ENCODE data around the gene PTPRA. TPM values are rescaled to one million over a fixed set of nuclear protein-coding genes. Genes with fewer than 3 reads are reported as not detected.

The PTPRA gene
- total and polyA plus RNA-seq, 8 donors, result 8.1 to 157 (median 21.8) TPM

- peaks cover 28 to 47% (median 46%) of the 10 kb centered on the region in 4 donors for H3K36me3 ChIP-seq
- peak in 1 of 2 donors; percentile 6 for DNase-seq
- no peaks in the 10 kb centered on the region for H3K27me3 ChIP-seq
- no peak for TF ChIP-seq POLR2A (IDR thresholded peaks at IDR 0.05)
- TF ChIP-seq CTCF (IDR thresholded peaks at IDR 0.05), result no peak
- no peak for TF ChIP-seq POLR2AphosphoS5 (IDR thresholded peaks at IDR 0.05)
- TF ChIP-seq EP300 (IDR thresholded peaks at IDR 0.05), result no peak
- H3K27ac ChIP-seq, result no peak overlapping the region
- intact Hi-C loops (cut with DNase I; ENCODE audit: low total_unique reads), result no loop called here
- WGBS, 5 donors, result 85 to 91% (median 88%) methylated on average over 6 of the region's 6 CpGs
- peaks cover 0 to 23% (median 10%) of the 10 kb centered on the region in 4 donors for H3K4me1 ChIP-seq
- H3K9me3 ChIP-seq, result no peaks in the 10 kb centered on the region
- H3K4me3 ChIP-seq, result no peak overlapping the region
Measured at GRCh38 chr20:2984956-2985661, 111.8 kb downstream of the PTPRA start.

- Histone ChIP-seq H3K4me1 (peaks cover 0 to 23% (median 10%) of the 10 kb centered on the region in 4 donors), H3K36me3 (peaks cover 40 to 60% (median 59%) of the 10 kb centered on the region in 4 donors), H3K27me3 (no peaks in the 10 kb centered on the region), H3K27ac (no peak overlapping the region), H3K9me3 (no peaks in the 10 kb centered on the region), H3K4me3 (no peak overlapping the region)
- intact Hi-C loops (cut with DNase I; ENCODE audit: low total_unique reads), result no loop called here
- DNase-seq, result no peak
- no peak for TF ChIP-seq POLR2A (IDR thresholded peaks at IDR 0.05)
- TF ChIP-seq POLR2AphosphoS5 (IDR thresholded peaks at IDR 0.05), result no peak
- no peak for TF ChIP-seq EP300 (IDR thresholded peaks at IDR 0.05)
- no peak for TF ChIP-seq CTCF (IDR thresholded peaks at IDR 0.05)
- 86 to 92% (median 89%) methylated on average over 2 of the region's 2 CpGs for WGBS, 5 donors
Measured at GRCh38 chr20:2986466-2986865, 113.2 kb downstream of the PTPRA start.

- no peak overlapping the region for H3K27ac ChIP-seq
- no peak for DNase-seq
- intact Hi-C loops (cut with DNase I; ENCODE audit: low total_unique reads), result no loop called here
- peaks cover 45 to 74% (median 73%) of the 10 kb centered on the region in 4 donors for H3K36me3 ChIP-seq
- H3K27me3 ChIP-seq, result no peaks in the 10 kb centered on the region
- 86 to 93% (median 90%) methylated on average over 5 of the region's 5 CpGs for WGBS, 5 donors
- TF ChIP-seq EP300 (IDR thresholded peaks at IDR 0.05) (no peak), POLR2AphosphoS5 (IDR thresholded peaks at IDR 0.05) (no peak), CTCF (IDR thresholded peaks at IDR 0.05) (no peak), POLR2A (IDR thresholded peaks at IDR 0.05) (no peak)
- H3K9me3 ChIP-seq, result no peaks in the 10 kb centered on the region
- peaks cover 0 to 23% (median 10%) of the 10 kb centered on the region in 4 donors for H3K4me1 ChIP-seq
- no peak overlapping the region for H3K4me3 ChIP-seq
Measured at GRCh38 chr20:2987861-2988260, 114.6 kb downstream of the PTPRA start.

- Histone ChIP-seq H3K27me3 (no peaks in the 10 kb centered on the region), H3K4me3 (no peak overlapping the region), H3K4me1 (no peaks in the 10 kb centered on the region), H3K36me3 (peaks cover 62 to 100% (median 98%) of the 10 kb centered on the region in 4 donors), H3K27ac (no peak overlapping the region), H3K9me3 (no peaks in the 10 kb centered on the region)
- WGBS, 5 donors, result 87 to 94% (median 89%) methylated on average over 5 of the region's 5 CpGs
- DNase-seq, result no peak
- intact Hi-C loops (cut with DNase I; ENCODE audit: low total_unique reads), result no loop called here
- TF ChIP-seq POLR2A (IDR thresholded peaks at IDR 0.05) (no peak), POLR2AphosphoS5 (IDR thresholded peaks at IDR 0.05) (no peak), CTCF (IDR thresholded peaks at IDR 0.05) (no peak), EP300 (IDR thresholded peaks at IDR 0.05) (no peak)
Measured at GRCh38 chr20:2991532-2991931, 118.3 kb downstream of the PTPRA start.

Measured in stomach (tissue), 9 donors.